ENCODE data around the gene GPATCH1.

- TF ChIP-seq REST (IDR thresholded peaks at IDR 0.05; ENCODE audit: insufficient read depth in 1 of 2, low read depth in 2 of 2, low read length in 1 of 2) (no peak), CTCF (IDR thresholded peaks at IDR 0.05) (no peak), SIN3A (IDR thresholded peaks at IDR 0.05; ENCODE audit: borderline replicate concordance, insufficient read depth, low read depth, low read length) (no peak), POLR2AphosphoS5 (IDR thresholded peaks at IDR 0.05; ENCODE audit: low read depth, low read length) (no peak), TCF7L2 (IDR thresholded peaks at IDR 0.05; ENCODE audit: low read depth, low read length) (no peak)
These were observed 20.4 kb upstream of the GPATCH1 start for GRCh38 chr19:33060586-33060985.
